HT1080 (cell line): ENCODE measurements around the gene KIF4B. TPM values are rescaled to one million over a fixed set of nuclear protein-coding genes. Genes with fewer than 3 reads are reported as not detected.
"Not testable (repeated sequence)": the region's sequence is repeated elsewhere in the genome, so short reads cannot be mapped to it uniquely, and the experiment has no call there.

ENCODE experiments used
- DNase-seq: peaks from one replicate; pipeline ENCODE4 v3.0.0-alpha.2; 2015; ENCODE audit warnings: low read depth
- polyA plus RNA-seq, 2 experiments: library from polyadenylated mRNA; depleted of rRNA; stranded (reverse); fragments of >200 nt; gene quantifications; 2 replicates each; pipeline ENCODE4 v1.2.3, GENCODE V29; 2015
- total RNA-seq: library from RNA; depleted of rRNA; stranded (reverse); fragments of >200 nt; shearing (Covaris generic); gene quantifications from 2 replicates; pipeline ENCODE4 v1.2.3, GENCODE V29; 2014; rRNA removed

The KIF4B gene, protein sequence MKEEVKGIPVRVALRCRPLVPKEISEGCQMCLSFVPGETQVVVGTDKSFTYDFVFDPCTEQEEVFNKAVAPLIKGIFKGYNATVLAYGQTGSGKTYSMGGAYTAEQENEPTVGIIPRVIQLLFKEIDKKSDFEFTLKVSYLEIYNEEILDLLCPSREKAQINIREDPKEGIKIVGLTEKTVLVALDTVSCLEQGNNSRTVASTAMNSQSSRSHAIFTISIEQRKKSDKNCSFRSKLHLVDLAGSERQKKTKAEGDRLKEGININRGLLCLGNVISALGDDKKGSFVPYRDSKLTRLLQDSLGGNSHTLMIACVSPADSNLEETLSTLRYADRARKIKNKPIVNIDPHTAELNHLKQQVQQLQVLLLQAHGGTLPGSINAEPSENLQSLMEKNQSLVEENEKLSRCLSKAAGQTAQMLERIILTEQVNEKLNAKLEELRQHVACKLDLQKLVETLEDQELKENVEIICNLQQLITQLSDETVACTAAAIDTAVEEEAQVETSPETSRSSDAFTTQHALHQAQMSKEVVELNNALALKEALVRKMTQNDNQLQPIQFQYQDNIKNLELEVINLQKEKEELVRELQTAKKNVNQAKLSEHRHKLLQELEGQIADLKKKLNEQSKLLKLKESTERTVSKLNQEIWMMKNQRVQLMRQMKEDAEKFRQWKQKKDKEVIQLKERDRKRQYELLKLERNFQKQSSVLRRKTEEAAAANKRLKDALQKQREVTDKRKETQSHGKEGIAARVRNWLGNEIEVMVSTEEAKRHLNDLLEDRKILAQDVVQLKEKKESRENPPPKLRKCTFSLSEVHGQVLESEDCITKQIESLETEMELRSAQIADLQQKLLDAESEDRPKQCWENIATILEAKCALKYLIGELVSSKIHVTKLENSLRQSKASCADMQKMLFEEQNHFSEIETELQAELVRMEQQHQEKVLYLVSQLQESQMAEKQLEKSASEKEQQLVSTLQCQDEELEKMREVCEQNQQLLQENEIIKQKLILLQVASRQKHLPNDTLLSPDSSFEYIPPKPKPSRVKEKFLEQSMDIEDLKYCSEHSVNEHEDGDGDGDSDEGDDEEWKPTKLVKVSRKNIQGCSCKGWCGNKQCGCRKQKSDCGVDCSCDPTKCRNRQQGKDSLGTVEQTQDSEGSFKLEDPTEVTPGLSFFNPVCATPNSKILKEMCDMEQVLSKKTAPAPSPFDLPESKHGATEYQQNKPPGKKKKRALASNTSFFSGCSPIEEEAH
- not detected in 2 replicates for total RNA-seq
- polyA plus RNA-seq (2015; cell fraction: cytosol; rRNA removed) = 0.01 TPM in 1 of 2 replicates, not detected in the other
- polyA plus RNA-seq (2015; cell fraction: nucleus; rRNA removed) = not detected in 2 replicates

DNA sequence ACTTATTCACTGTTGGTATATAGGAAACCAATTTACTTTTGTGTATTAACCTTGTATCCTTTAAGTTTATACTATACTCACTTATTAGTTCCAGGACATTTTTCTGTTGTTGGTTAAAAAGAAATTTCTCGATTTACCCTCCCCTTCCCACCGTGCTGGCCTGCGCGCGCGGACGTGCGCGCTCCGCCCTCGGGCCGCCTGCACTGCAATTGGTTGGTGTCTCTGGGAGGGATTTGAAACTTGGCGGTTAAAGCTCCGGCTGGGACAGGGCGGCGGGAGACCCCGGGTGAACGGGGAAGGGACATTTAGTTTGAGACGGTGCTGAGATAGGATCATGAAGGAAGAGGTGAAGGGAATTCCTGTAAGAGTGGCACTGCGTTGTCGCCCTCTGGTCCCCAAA is at the start of gene KIF4B:
KIF4B (plus strand) TSS at position 230 of the 400 bp plus-strand sequence; CDS start at position 335, 105 bp downstream.
- no peak for DNase-seq

DNA sequence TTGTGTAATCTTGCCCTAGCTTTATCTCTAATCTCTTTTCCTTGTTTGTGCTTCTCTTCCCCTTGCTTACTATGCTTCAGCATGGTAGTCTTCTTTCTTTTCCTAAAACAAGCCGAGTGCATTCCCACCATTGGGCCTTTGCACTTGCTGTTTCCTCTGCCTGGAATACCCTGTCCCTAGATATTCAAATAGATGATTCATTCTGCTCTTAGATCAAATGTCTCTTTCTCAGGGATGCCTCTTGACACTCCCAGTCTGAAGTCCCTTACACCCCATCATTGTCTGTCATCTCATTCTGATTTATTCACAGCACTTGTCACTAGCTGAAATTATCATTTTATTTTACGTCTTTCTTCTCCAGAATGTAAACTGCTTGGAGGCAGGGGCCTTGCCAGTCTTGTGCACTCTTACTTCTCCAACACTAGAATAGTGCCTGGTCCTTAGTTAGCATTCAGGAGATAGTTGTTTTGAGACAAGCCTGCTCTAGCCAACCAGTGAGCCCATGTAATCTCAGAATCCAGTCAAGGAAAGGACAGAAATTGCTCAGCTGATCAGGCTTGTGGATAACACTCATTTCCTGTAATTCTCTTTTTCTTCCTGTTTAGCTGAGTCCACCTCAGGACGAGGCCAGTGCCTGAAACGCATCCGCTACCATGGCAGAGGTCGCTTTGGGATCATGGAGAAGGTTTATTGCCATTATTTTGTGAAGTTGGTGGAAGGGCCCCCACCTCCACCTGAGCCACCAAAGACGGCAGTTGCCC is 47.3 kb upstream of the KIF4B start:
- peak; percentile 46 for DNase-seq

DNA sequence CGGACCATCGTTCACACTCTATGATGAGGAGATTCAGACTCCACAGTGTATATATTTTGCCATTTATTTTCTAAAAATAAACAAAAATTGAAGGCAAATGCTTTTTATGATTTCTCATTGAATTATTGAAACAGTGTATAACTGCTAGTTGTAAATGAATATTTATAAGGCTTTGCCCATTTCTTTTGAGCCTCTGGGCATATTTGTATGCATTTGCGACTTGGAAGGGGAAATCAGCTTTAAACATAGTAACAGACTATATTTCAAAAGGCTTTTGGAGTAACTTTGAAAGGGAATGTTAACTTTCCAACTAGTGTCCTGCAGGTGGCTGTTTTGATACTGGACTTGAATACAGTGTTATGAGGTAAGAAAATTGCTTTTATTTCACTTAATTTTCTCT is 46.7 kb upstream of the KIF4B start:
- no peak for DNase-seq

DNA sequence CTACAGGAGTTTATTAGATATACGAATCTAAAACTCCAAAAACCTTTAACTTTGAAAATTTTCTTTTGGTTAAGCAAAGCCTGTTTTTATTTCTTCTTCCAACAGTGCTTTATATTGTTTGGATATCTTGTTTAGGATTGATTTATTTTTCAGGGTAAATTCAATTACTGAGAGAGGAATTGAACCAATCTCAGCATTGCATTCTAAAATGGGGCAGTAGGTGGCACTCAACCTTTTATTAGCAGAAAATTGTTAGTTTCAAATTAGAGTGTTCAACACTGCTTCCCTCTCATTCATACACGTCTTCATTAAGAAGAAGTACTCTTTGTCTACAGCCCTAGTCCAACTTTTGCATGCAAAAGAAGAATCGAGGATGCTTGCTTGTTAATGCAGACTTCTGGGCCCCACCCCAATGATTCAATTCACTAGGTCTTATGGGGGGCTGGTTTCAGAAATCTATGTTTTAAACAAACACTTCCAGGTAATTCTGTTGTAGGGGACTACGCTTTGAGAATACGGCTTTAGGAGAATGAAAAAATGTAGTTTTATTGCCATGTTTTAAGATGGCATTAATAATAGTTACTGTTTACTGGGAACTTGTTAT is 46.0 kb upstream of the KIF4B start:
- no peak for DNase-seq

DNA sequence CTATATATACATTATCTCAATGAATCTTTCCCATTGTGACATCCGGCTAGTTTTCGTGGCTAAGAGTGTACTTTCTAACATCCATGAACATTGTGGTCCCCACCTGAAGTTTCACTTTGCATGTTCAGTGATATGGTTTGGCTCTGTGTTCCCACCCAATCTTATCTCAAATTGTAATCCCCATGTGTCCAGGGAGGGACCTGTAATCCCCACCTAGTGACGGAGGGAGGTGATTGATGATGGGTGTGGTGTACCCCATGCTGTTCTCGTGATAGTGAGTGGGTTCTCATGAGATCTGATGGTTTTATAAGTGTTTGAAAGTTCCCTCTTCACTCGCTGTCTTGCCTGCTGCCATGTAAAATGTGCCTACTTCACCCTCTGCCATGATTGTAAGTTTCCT is 44.6 kb upstream of the KIF4B start:
- DNase-seq = no peak

DNA sequence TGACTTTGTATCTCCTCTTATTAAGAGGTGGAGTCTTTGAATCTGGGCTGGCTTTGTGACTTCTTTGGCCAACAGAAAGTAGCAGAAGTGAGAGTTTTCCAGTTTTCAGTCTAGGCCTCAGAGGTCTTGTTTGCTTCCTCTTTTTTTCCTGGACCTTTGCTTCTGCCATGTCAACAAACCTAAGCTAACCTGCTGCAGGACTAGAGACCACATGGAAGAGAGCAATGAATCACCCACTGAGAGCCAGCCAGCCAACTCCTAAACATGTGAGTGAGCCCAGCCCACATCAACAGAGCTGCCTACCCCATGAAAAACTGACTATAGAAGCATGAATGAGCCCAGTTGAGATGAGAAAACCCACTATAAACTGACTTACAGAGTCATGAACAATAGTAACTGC is 42.8 kb upstream of the KIF4B start:
- DNase-seq = peak; percentile 62

DNA sequence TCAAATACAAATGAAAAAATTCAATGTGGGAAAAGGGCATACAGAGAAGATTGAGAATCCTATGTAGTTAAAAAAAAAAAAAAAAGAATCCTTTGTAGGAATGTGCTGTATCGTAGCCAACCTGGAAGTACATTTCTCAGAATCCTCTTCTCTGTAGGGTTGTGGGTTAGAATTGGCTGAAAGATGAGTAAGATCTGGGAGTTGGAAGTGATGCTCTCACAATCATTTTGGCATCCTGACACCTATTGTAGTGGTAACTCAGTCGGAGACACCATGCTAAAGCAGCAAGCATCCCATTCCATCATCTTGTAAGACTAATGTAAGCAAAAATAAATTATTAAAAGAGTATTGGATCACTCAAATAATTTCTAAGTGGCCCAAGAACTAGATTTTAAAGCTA is 42.1 kb upstream of the KIF4B start:
- DNase-seq = no peak

DNA sequence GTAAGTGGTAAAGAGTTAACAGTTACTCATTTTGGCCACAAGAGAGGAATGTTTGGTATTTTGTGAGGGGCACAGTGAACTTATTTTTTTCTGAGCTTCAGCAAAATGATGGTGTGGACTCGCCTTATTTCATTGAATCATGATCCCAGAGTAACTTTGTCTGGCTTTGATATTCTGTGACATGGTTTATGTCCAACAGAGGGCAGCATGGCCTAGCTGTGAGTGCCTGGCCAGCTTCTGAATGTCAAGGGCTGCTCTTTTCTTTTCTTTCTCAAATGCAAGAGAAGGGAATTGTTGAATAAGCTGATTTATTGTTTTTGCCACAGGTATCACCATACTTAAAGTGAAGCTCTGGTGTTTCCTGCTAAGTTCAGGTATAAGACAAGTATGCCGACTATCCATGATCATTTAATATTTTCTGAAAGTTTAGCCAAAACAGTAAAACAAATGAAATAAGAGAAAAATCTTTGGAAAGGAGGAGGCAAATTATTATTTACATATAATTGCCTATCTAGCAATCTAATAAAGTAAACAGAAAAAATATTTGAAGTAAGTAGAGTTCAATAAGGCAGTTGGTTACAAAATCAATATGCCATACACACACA is 41.0 kb upstream of the KIF4B start:
- peak; percentile 54 for DNase-seq

DNA sequence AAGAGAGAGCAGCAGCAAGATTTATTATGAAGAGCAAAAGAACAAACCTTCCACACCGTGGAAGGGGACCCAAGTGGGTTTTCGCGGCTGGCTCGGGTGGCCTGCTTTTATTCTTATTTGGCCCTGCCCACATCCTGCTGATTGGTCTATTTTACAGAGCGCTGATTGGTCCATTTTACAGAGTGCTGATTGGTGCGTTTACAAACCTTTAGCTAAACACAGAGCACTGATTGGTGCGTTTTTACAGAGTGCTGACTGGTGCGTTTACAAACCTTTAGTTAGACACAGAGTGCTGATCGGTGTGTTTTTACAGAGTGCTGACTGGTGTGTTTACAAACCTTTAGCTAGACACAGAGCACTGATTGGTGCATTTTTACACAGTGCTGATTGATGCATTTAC is 37.5 kb upstream of the KIF4B start:
- not testable (repeated sequence) for DNase-seq

DNA sequence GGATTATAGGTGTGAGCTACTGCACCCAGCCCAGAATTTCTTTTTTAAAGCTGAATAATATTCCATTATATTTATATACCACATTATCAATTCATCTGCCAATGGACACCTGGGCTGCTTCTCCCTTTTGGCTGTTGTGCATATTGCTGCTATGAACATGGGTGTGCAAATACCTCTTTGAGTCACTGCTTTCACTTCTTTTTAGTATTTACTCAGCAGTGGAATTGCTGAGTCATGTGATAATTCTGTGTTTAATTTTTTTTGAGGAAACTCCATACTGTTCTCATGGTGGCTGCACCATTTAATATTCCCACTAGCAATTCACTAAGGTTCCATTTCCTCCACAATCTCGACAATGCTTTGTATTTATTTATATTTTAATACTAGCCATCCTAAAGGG is 36.1 kb upstream of the KIF4B start:
- no peak for DNase-seq

DNA sequence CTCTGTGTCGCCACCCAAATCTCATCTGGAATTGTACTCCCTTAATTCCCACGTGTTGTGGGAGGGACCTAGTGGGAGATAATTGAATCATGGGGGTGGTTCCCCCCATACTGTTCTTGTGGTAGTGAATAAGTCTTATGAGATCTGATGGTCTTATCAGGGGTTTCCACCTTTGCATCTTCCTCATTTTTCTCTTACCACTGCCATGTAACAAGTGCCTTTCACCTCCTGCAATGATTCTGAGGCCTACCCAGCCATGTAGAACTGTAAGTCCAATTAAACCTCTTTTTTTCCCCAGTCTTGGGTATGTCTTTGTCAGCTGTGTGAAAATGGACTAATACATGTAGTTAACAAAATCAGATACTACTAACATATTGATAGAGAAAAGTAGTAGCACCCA is 35.3 kb upstream of the KIF4B start:
- DNase-seq = not testable (repeated sequence)

DNA sequence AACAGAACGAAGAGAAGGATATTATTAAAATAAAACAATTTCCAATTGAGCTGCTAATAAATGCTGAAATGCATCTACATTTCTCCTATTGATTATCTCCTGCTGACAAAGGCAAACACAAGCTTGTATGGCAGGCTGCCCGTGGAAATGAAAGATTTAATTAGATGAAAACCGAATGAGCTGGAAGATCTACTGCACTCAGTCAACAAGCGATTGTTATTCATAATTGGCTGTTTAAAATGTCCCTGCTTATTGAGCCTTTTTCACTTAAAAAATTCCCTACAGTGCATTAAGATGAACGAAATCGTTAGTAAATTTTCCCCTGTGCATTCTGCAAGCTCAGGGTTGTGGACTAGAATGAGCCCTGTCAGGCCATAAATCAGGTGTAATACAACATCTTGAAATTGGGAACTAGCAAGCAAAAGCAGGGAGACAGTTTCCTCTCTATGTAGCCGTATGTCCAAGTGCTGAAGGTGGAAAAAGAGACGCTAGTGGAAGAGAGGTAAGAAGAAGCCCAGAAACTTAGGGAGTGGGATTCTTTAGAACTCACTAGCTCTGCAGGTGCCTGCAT is 28.5 kb upstream of the KIF4B start:
- no peak for DNase-seq

DNA sequence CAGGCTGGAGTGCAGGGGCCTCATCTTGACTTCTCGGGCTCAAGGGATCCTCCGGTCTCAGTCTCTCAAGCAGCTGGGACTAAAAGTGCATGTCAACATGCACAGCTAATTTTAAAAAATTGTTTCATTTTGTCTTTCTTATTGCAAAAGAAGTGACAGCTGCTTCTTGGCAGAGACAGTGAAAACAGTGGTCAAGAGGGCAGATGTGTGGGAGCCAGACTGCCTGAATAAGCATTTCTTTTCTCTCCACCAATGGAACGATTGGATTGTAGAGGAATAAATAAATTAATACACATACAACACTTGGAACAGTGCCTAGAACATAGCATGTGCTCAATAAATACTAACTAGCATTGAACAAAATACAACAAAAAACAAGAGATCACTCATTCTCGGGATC is 27.4 kb upstream of the KIF4B start:
- DNase-seq = no peak

DNA sequence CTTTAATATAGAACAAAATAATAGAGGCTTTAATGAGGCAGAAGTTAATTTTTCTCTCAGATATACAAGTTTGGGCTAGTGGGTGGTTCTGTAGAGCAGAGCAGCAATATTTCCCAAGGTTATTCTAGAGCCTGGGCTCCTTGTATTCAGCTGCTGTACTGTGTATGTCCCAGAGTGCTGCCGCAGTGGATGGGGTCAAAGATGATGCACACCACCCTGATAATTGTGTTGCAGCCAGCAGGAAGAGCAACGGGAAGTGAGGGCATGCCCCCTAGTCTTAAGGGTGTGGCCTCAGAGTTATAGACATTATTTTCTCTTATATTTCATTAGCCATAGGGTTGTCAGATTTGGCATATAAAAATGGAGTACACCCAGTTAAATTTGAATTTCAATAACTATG is 23.9 kb upstream of the KIF4B start:
- no peak for DNase-seq

DNA sequence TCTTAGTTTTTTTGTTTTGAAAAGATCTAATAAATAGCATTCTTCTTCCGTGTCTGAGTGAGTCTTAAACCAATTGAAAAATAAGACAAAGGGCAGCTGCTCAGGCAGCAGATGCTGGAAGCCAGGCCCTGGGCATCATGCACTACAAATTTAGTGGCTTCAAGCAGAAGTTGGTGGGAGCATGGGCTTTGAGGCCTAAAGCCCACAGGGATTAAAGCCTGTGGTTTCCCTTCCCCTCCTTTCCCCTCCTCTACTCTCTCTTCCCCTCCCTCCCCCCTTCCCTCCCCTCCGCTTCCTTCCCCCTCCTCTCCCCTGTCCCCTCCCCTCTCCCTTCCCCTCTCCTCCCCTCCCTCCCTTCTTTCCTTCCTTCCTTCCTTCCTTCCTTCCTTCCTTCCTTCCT is 20.1 kb upstream of the KIF4B start:
- no peak for DNase-seq

DNA sequence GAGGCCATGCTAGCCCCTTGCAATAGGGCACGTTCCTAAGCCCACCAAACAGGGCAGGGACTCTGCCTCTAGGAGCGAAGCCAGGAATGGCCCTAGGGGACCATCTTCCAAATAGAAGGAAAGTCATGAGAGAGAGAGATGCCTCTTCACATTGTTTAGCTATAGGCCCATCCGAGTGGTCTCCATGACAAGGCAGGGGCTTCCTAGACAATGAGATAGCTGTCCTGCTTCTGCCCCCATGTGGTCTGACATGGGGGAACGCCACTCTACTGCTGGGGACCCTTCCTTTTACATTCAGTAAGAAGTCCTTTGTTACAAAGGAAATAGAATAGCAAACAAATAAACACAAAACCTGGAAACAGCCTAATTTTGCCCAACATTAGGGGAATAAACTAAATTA is 17.9 kb upstream of the KIF4B start:
- no peak for DNase-seq

DNA sequence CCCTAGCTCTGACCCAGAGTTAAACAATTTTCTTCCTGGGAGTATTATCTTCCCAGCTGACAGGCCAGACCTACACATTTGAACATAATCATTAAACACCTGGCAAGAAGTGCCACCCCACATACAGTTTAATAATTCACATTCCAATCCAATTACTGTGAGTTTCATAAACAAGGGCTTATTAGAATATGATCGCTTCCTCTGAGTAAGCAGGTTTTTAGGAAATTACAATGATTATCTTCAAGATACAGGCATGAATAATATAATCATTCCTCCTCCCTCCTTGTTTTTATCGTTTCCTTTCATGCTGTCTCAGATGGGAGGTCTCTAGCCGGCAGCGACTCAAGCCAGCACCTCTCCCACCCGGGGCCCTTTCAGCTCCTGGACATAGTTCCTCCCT is 15.8 kb upstream of the KIF4B start:
- peak; percentile 43 for DNase-seq

DNA sequence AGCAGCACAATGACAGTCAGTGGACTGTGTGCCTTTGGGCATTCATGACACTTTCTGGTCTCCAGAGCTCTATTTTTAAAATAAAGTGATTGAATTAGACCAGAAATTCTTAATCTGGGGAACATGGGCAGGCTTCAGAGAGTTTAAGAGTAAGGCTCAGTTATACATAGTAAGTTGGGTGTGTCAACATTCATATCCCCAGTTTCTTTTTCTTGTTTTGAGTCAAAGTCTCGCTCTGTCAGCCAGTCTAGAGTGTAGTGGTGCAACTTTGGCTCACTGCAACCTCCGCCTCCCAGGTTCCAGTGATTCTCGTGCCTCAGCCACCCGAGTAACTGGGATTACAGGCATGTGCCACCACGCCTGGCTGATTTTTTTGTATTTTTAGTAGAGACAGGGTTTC is 13.7 kb upstream of the KIF4B start:
- DNase-seq = no peak

DNA sequence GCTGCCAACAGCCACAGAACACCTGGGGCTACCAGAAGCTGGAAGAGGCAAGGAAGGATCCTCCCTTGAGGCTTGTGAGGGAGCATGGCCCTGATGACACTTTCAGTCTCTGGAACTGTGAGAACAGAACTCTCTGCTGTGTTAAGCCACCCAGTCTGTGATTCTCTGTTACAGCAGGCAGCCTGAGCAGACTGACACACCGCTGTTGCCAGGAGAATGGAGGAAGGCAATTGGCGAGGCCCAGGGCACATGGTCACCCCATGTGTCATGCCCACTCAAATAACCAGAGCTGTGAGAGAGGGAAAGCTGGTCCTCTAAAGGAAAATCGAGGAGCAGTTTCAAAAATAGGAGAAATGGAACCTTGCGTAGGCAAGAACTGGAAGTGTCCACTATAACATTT is 12.0 kb upstream of the KIF4B start:
- DNase-seq = no peak

DNA sequence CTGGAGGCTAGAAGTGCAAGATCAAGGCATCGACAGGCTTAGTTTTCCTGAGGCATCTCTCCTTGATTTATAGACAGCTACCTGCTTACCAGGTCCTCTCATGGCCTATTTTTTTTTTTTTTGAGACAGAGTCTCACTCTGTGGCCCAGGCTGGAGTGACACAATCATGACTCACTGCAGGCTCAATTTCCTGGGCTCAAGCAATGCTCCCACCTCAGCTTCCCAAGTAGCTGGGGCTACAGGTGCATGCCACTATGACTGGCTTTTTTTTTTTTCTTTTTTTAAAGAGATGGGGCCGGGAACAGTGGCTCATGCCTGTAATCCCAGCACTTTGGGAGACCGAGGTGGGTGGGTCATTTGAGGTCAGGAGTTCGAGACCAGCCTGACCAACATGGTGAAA is 10.8 kb upstream of the KIF4B start:
- DNase-seq = peak; percentile 78
